8988T (cell line): ENCODE measurements around the gene STRADA.

Experiments used
- DNase-seq: peaks from one replicate; pipeline ENCODE4 v3.0.0; 2011

STRADA gene

DNA sequence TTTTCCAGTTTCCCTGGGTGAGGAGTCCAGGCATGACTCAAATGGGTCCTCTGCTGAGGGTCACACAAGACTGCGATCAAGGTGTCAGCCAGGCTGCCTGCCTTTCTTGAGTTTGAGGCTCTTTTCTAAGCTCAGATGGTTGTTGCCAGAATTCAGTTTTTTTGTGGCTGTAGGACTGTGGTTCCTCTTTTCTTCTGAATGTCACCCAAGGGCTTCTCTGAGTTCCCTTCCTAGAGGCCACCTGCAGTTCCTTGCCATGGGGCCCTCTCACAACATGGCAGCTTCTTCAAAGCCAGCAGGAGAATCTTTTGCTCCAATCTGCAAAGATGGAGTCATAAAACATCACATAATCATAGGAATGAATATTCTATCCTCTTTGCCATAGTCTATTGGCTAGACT is 59.2 kb downstream of the STRADA start:
- DNase-seq, result no peak

- DNase-seq, result no peak
These were observed 60.1 kb downstream of the STRADA start for GRCh38 chr17:63681530-63681929.

DNA sequence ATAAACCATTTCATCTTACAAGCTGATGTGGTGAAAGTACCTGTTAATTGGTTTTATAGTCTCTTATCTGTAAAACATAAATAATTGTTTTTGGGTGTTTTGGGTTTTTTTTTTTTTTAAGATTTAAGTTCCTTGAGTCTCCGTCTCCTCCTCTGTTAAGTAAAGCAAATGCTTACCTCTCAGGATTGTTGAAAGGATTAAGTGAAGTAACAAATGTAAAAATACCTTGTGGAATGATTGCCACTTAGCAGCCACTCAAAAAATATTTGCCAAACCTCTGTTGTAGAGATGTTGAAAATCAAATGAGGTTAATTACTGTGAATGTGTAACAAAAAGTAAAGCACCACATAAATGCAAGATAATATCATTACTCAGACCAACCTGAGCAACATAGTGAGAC is 60.9 kb downstream of the STRADA start:
- no peak for DNase-seq

DNA sequence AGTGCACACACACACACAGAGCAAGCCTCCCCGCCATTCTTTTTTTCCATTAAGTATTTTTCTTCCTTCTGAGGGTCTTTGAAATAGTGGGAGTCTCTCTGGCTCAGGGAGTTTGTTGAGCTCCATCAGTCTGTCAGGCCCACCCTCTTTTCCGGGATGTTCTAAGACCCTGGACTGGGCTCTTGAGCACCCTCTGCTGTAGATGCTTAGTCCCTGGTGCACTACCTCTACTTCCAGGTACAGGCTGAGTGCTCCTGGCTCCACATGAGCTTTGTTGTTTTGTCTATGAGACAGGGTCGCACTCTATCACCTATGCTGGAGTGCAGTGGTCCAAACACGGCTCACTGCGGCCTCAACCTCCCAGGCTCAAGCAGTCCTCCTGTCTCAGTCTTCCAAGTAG is 62.4 kb downstream of the STRADA start:
- no peak for DNase-seq

DNA sequence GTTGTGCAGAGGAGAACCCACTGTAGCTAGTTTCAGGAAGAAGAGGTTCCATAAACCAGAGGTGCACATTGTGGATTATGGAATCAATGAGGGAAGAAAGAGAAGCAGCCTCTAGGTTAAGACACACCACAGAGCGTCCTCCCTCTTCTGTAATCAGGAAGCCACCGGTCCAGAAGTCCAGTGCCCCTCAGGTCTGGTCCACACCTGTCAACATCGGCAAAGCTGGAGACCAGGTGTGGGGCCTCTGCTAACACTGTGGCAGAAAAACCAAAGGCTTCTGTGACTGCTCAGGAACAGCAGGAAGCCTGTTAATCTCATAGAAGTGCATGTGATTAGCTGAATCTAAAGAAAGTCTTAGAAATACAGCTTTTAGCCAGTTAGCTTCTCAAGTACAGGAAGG is 65.0 kb downstream of the STRADA start:
- DNase-seq, result no peak

- DNase-seq, result no peak
These were observed 65.7 kb downstream of the STRADA start for GRCh38 chr17:63675607-63676546.

DNA sequence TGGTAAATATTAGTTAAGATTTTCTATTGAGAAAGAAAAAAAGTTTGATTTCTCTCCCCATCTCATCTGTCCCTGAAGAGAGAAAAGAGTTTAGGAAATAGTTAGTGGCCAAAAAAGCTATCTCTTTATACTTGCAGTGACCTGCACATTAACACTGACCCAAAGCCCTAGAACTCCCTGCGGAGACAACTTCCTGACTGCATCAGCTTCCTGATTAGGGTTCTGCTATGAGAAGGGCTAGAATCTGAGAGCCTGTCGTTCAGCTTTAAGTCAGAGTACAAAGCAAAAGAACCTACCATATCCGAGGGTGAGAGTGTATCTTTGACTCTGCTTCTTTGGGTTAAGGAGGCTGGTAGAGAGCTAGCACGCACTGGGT is 66.4 kb downstream of the STRADA start:
- DNase-seq, result no peak

DNA sequence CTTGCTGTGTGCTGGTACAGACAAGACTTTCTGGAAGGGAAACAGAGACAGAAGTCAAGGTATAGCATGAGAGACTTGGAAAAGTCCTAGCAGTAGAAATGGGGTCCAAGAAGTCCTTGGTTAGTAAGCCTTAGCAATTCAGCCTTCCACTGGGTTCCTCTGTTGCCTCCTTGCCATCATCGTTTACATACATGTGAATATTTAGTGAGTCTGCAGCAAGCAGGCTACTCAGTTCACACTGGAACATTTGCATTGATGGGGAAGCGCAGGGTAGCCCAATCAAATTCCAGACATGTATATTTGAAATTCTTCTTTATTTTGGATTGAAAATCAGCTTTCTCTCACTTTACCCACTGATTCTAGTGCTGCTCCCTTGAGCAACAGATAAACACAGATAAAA is 68.7 kb downstream of the STRADA start:
- DNase-seq, result no peak

GRCh38 chr17:63665527-63666214 is 75.9 kb downstream of the STRADA start:
- no peak for DNase-seq

- no peak for DNase-seq
These were observed 81.7 kb downstream of the STRADA start for GRCh38 chr17:63659850-63660249.

- no peak for DNase-seq
These were observed 83.2 kb downstream of the STRADA start for GRCh38 chr17:63658366-63658765.

GRCh38 chr17:63657786-63658185 is 83.8 kb downstream of the STRADA start:
- DNase-seq, result no peak

GRCh38 chr17:63653050-63653449 is 88.5 kb downstream of the STRADA start:
- DNase-seq, result no peak
